HCT116 (cell line): ENCODE measurements around the gene RNGTT. TPM values are rescaled to one million over a fixed set of nuclear protein-coding genes. Genes with fewer than 3 reads are reported as not detected.

Source experiments
- ATAC-seq: fragments of 200-7000 bp; cut with Tn5 transposase; 2 replicates; pipeline ENCODE4 v1.9.1; 2020; ENCODE audit warnings: mild to moderate bottlenecking, moderate library complexity
- BruUV-seq: library from RNA; stranded (reverse); fragments of 400-500 nt; replicated peaks from 2 replicates; lab custom pipeline; 2021; lab: Mats Ljungman, UMichigan
- CTCF ChIA-PET: fragments of 300-600 bp; sonication (Branson Sonifier 250); formaldehyde crosslinking; loops from one replicate; lab custom pipeline; 2021; ENCODE audit warnings: antibody characterized with exemption; lab: Charles Lee
- POLR2A ChIA-PET: fragments of 300-600, 350-600 bp; sonication (Branson Sonifier 250); formaldehyde crosslinking; loops from one replicate; lab custom pipeline; 2021; ENCODE audit warnings: antibody characterized with exemption; lab: Charles Lee
- RAD21 ChIA-PET, 2 experiments: fragments of 300-600 bp; sonication (Branson Sonifier 250); formaldehyde crosslinking; loops; one replicate each; lab custom pipeline; 2023; ENCODE audit warnings: low total read pairs in 2 of 2; ENCODE audit not compliant: uncharacterized antibody in 2 of 2, unreplicated experiment in 2 of 2, low non-redundant PET in 1 of 2; lab: Charles Lee
- DNase-seq: peaks from one replicate; pipeline ENCODE4 v3.0.0-alpha.2; 2010; ENCODE audit warnings: low read depth, low spot score
- H2AFZ ChIP-seq: fragments of 200-600 bp; shearing (Covaris generic), sonication (generic); 2 replicates; pipeline ENCODE4 v1.6.1; 2017; ENCODE audit warnings: low read depth, mixed run types, mixed read lengths, antibody characterized with exemption, low read length; ENCODE audit not compliant: poor library complexity, severe bottlenecking
- H3K27ac ChIP-seq: 2 replicates; pipeline ENCODE4 v1.5.1; 2012; ENCODE audit warnings: low read depth, low read length
- H3K27me3 ChIP-seq: fragments of 200-600 bp; sonication (generic); 2 replicates; pipeline ENCODE4 v1.6.1; 2016; ENCODE audit warnings: mixed run types, low read length, mixed read lengths; ENCODE audit not compliant: insufficient read depth
- H3K36me3 ChIP-seq, 2 experiments: fragments of 200-500 bp in 1 of 2; fragments of 200-600 bp in 1 of 2; sonication (Bioruptor generic) in 1 of 2; sonication (generic) in 1 of 2; 2 replicates each; pipeline versions ENCODE4 v1.5.1 to v1.6.1; 2014 to 2016; ENCODE audit warnings: low read length in 2 of 2, inconsistent platforms in 1 of 2, mixed read lengths in 1 of 2, mixed run types in 1 of 2; ENCODE audit not compliant: insufficient read depth in 2 of 2, control insufficient read depth in 1 of 2
- H3K4me1 ChIP-seq, 2 experiments: fragments of 200-600 bp in 1 of 2; sonication (generic) in 1 of 2; 2 replicates each; pipeline versions ENCODE4 v1.5.1 to v1.6.1; 2012 to 2017; ENCODE audit warnings: low read length in 2 of 2, inconsistent platforms in 1 of 2, mild to moderate bottlenecking in 1 of 2, mixed read lengths in 1 of 2, mixed run types in 1 of 2, moderate library complexity in 1 of 2; ENCODE audit not compliant: insufficient read depth in 2 of 2, control insufficient read depth in 1 of 2
- H3K4me2 ChIP-seq: fragments of 200-600 bp; sonication (generic); 2 replicates; pipeline ENCODE4 v1.6.1; 2017; ENCODE audit warnings: mixed run types, low read length, mixed read lengths
- H3K4me3 ChIP-seq, 2 experiments: fragments of 200-600 bp in 1 of 2; sonication (generic) in 1 of 2; replicated peaks in 1 of 2; 2 replicates each; pipeline ENCODE4 v1.5.1; 2011 to 2016; ENCODE audit warnings: low read length in 2 of 2, control low read depth in 1 of 2, low read depth in 1 of 2, mild to moderate bottlenecking in 1 of 2, mixed read lengths in 1 of 2, mixed run types in 1 of 2
- H3K79me2 ChIP-seq: fragments of 200-600 bp; sonication (generic); 2 replicates; pipeline ENCODE4 v1.6.1; 2017; ENCODE audit warnings: mild to moderate bottlenecking, mixed run types, low read length, moderate library complexity, mixed read lengths; ENCODE audit not compliant: insufficient read depth
- H3K9ac ChIP-seq: fragments of 200-600 bp; sonication (generic); 2 replicates; pipeline ENCODE4 v1.6.1; 2016; ENCODE audit warnings: low read length, mixed read lengths
- H3K9me2 ChIP-seq: fragments of 200-600 bp; sonication (generic), shearing (Covaris generic); 2 replicates; pipeline ENCODE4 v1.6.1; 2017; ENCODE audit warnings: mixed run types, mild to moderate bottlenecking, moderate library complexity; ENCODE audit not compliant: insufficient read depth
- H3K9me3 ChIP-seq, 2 experiments: fragments of 200-500 bp in 1 of 2; fragments of 200-600 bp in 1 of 2; sonication (Bioruptor generic) in 1 of 2; sonication (generic) in 1 of 2; 2 replicates each; pipeline ENCODE4 v1.6.1; 2014 to 2017; ENCODE audit warnings: low read length in 2 of 2, mixed read lengths in 2 of 2, inconsistent platforms in 1 of 2, low read depth in 1 of 2, mild to moderate bottlenecking in 1 of 2, mixed run types in 1 of 2, moderate library complexity in 1 of 2; ENCODE audit not compliant: control insufficient read depth in 1 of 2, insufficient read depth in 1 of 2
- H4K20me1 ChIP-seq: fragments of 200-600 bp; sonication (generic), shearing (Covaris generic); 2 replicates; pipeline ENCODE4 v1.6.1; 2017; ENCODE audit warnings: mixed run types, mild to moderate bottlenecking, moderate library complexity; ENCODE audit not compliant: insufficient read depth
- ATF3 ChIP-seq: IDR thresholded peaks from 2 replicates; pipeline ENCODE4 v1.6.1; 2012
- EZH2 ChIP-seq: fragments of 200-600 bp; sonication (generic); IDR thresholded peaks from 2 replicates; pipeline ENCODE4 v1.6.1; 2017; ENCODE audit warnings: antibody characterized with exemption, mixed run types
- FOSL1 ChIP-seq: IDR thresholded peaks from 2 replicates; pipeline ENCODE4 v1.6.1; 2012; ENCODE audit warnings: low read depth
- JUND ChIP-seq: IDR thresholded peaks from 2 replicates; pipeline ENCODE4 v1.6.1; 2012
- MAX ChIP-seq: IDR thresholded peaks from 2 replicates; pipeline ENCODE4 v1.6.1; 2012
- RAD21 ChIP-seq: IDR thresholded peaks from 2 replicates; pipeline ENCODE4 v1.6.1; 2012; ENCODE audit warnings: low read depth, mild to moderate bottlenecking
- REST ChIP-seq: IDR thresholded peaks from 2 replicates; pipeline ENCODE4 v1.6.1; 2012; ENCODE audit warnings: low read depth
- SRF ChIP-seq: IDR thresholded peaks from 2 replicates; pipeline ENCODE4 v1.6.1; 2012; ENCODE audit warnings: low read depth
- TCF7L2 ChIP-seq: IDR thresholded peaks from 2 replicates; pipeline ENCODE4 v1.7.0; 2011; ENCODE audit warnings: borderline replicate concordance, inconsistent platforms; ENCODE audit not compliant: insufficient read depth, insufficient read length; ENCODE audit errors: extremely low read depth
- ZFX ChIP-seq: fragments of 450-650 bp; IDR thresholded peaks from 2 replicates; pipeline ENCODE4 v1.6.1; 2017
- intact Hi-C: fragments of 100-400 bp; cut with micrococcal nuclease; formaldehyde crosslinking; loops from 2 replicates; pipeline ENCODE4 v1.10.0; 2022
- total RNA-seq: library from RNA; stranded (reverse); gene quantifications from one replicate; pipeline ENCODE4 v1.2.1, GENCODE V29; 2021; ENCODE audit not compliant: unreplicated experiment

Gene RNGTT
- total RNA-seq, 1 experiment from 2014 or later, result 23.0 TPM

GRCh38 chr6:88611721-88612120, 351.7 kb downstream of the RNGTT start:
- TF ChIP-seq REST, result no peak
- TF ChIP-seq MAX, result no peak
- RAD21 ChIA-PET, result no interaction called here
- Histone ChIP-seq H3K27ac (no peak overlapping the region), H3K9me3 (no peaks in the 10 kb centered on the region), H3K9me2 (no peaks in the 10 kb centered on the region), H3K4me1 (no peaks in the 10 kb centered on the region), H3K36me3 (no peaks in the 10 kb centered on the region), H3K79me2 (no peaks in the 10 kb centered on the region), H3K27me3 (no peaks in the 10 kb centered on the region), H3K4me3 (no peak overlapping the region), H3K4me2 (no peak overlapping the region), H3K9ac (no peak overlapping the region), H4K20me1 (no peaks in the 10 kb centered on the region), H2AFZ (no peak overlapping the region)
- no peak for DNase-seq
- POLR2A ChIA-PET, result no interaction called here
- no peak for ATAC-seq
- no TSS peak for BruUV-seq
- CTCF ChIA-PET, result no interaction called here
- intact Hi-C loops, result no loop called here

DNA sequence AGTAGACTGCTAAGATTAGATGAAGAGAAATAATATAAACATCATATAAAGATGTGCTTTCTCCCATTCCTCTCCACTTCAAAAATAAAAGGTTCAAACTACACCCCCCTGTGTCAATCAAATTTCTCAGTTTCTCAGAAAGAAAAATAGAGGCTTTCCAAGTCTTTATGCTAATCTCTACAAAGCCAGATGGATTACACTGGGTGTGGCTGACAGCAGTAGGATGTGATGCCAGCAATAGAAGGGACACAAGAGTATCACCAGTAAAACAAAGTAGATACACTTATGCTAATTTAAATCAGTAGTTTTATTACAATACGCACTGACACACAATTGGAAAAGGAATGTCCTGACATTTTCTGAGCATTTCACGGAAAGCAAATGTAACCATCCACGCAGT, 353.4 kb downstream of the RNGTT start:
- RAD21 ChIA-PET, result no interaction called here
- intact Hi-C loops, result no loop called here
- H3K36me3 ChIP-seq, result no peaks in the 10 kb centered on the region
- ATAC-seq (no peak), DNase-seq (no peak)
- H3K9me3 ChIP-seq, result no peaks in the 10 kb centered on the region
- no peaks in the 10 kb centered on the region for H3K4me1 ChIP-seq
- no peaks in the 10 kb centered on the region for H3K27me3 ChIP-seq
- H3K9me2 ChIP-seq, result no peaks in the 10 kb centered on the region
- POLR2A ChIA-PET, result no interaction called here
- H3K4me2 ChIP-seq, result no peak overlapping the region
- no peak overlapping the region for H3K27ac ChIP-seq
- H3K4me3 ChIP-seq, result no peak overlapping the region
- H3K9ac ChIP-seq, result no peak overlapping the region
- H2AFZ ChIP-seq, result no peak overlapping the region
- H3K79me2 ChIP-seq, result no peaks in the 10 kb centered on the region
- CTCF ChIA-PET, result no interaction called here
- TF ChIP-seq FOSL1 (no peak), ATF3 (no peak), SRF (no peak), JUND (no peak), TCF7L2 (no peak), ZFX (no peak), RAD21 (no peak), EZH2 (no peak)
- BruUV-seq, result no TSS peak
- no peaks in the 10 kb centered on the region for H4K20me1 ChIP-seq
